ENCODE data around the gene PRICKLE2.

PRICKLE2 gene

GRCh38 chr3:64055076-64055475 is 170.2 kb downstream of the PRICKLE2 start:
- no peaks in the 10 kb centered on the region for H3K9me2 ChIP-seq (replicated peaks; ENCODE audit: control insufficient read depth, low read length)
- H3K27ac ChIP-seq (ENCODE audit: low read depth, low read length), result no peak overlapping the region
- no peak overlapping the region for H3K4me2 ChIP-seq (ENCODE audit: low read length)
- H3K79me2 ChIP-seq (ENCODE audit: control insufficient read depth, low read length), result no peaks in the 10 kb centered on the region
- no peaks in the 10 kb centered on the region for H3K27me3 ChIP-seq (ENCODE audit: control insufficient read depth, low read length)
- H3K4me3 ChIP-seq (ENCODE audit: low read length), result no peak overlapping the region
- no peaks in the 10 kb centered on the region for H3F3A ChIP-seq (ENCODE audit: control insufficient read depth, insufficient read depth)
- no peaks in the 10 kb centered on the region for H4K20me1 ChIP-seq (ENCODE audit: control insufficient read depth, insufficient read depth, low read depth, low read length)
- no peaks in the 10 kb centered on the region for H3K9me3 ChIP-seq (ENCODE audit: control insufficient read depth, insufficient read depth, low read length)
- no peaks in the 10 kb centered on the region; the same call in 1 of the 2 replicates for H3K4me1 ChIP-seq (ENCODE audit: control insufficient read depth, low read length)
- H3K36me3 ChIP-seq (ENCODE audit: control insufficient read depth, low read length), result no peaks in the 10 kb centered on the region
- TF ChIP-seq CTCF (IDR thresholded peaks at IDR 0.05; ENCODE audit: low read depth, low read length, poor library complexity, severe bottlenecking), result no peak
- no peak for TF ChIP-seq EZH2phosphoT487 (IDR thresholded peaks at IDR 0.05; ENCODE audit: borderline replicate concordance, low read length)

DNA sequence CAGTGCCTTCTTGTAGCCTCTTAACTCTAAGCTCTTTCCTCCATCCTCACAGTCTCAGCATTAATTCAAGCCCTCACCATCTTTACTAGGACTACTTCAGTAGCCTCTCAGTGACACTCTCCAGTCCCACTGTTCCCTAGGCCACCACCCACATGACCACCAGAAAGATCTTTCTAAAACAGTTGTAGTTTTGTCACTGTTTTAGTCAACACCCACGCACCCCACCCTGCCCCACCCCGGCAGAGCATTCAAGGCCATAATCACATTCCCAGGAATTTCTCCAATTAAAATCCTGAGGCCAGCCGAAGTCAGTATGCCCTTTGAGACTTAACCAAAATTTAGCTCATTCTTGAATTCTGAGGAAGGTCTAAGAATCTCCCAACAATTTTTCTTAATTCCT is 170.8 kb downstream of the PRICKLE2 start:
- H4K20me1 ChIP-seq (ENCODE audit: control insufficient read depth, insufficient read depth, low read depth, low read length), result no peaks in the 10 kb centered on the region
- no peaks in the 10 kb centered on the region for H3K9me3 ChIP-seq (ENCODE audit: control insufficient read depth, insufficient read depth, low read length)
- no peaks in the 10 kb centered on the region for H3K9me2 ChIP-seq (replicated peaks; ENCODE audit: control insufficient read depth, low read length)
- H3K79me2 ChIP-seq (ENCODE audit: control insufficient read depth, low read length), result no peaks in the 10 kb centered on the region
- no peak overlapping the region for H3K4me3 ChIP-seq (ENCODE audit: low read length)
- H3K27ac ChIP-seq (ENCODE audit: low read depth, low read length), result no peak overlapping the region
- H3F3A ChIP-seq (ENCODE audit: control insufficient read depth, insufficient read depth), result no peaks in the 10 kb centered on the region
- H3K4me1 ChIP-seq (ENCODE audit: control insufficient read depth, low read length), result no peaks in the 10 kb centered on the region; the same call in 1 of the 2 replicates
- H3K36me3 ChIP-seq (ENCODE audit: control insufficient read depth, low read length), result no peaks in the 10 kb centered on the region
- no peak overlapping the region for H3K4me2 ChIP-seq (ENCODE audit: low read length)
- TF ChIP-seq EZH2phosphoT487 (IDR thresholded peaks at IDR 0.05; ENCODE audit: borderline replicate concordance, low read length) (no peak), CTCF (IDR thresholded peaks at IDR 0.05; ENCODE audit: low read depth, low read length, poor library complexity, severe bottlenecking) (no peak)
- no peaks in the 10 kb centered on the region for H3K27me3 ChIP-seq (ENCODE audit: control insufficient read depth, low read length)

GRCh38 chr3:64053581-64053980 is 171.7 kb downstream of the PRICKLE2 start:
- H3K27me3 ChIP-seq (ENCODE audit: control insufficient read depth, low read length), result no peaks in the 10 kb centered on the region
- no peak overlapping the region for H3K27ac ChIP-seq (ENCODE audit: low read depth, low read length)
- no peak overlapping the region for H3K4me2 ChIP-seq (ENCODE audit: low read length)
- H3K79me2 ChIP-seq (ENCODE audit: control insufficient read depth, low read length), result no peaks in the 10 kb centered on the region
- no peaks in the 10 kb centered on the region for H3K9me2 ChIP-seq (replicated peaks; ENCODE audit: control insufficient read depth, low read length)
- no peak overlapping the region for H3K4me3 ChIP-seq (ENCODE audit: low read length)
- peaks cover 5% of the 10 kb centered on the region for H3K4me1 ChIP-seq (ENCODE audit: control insufficient read depth, low read length)
- H4K20me1 ChIP-seq (ENCODE audit: control insufficient read depth, insufficient read depth, low read depth, low read length), result no peaks in the 10 kb centered on the region
- TF ChIP-seq EZH2phosphoT487 (IDR thresholded peaks at IDR 0.05; ENCODE audit: borderline replicate concordance, low read length), result no peak
- no peak for TF ChIP-seq CTCF (IDR thresholded peaks at IDR 0.05; ENCODE audit: low read depth, low read length, poor library complexity, severe bottlenecking)
- H3K36me3 ChIP-seq (ENCODE audit: control insufficient read depth, low read length), result no peaks in the 10 kb centered on the region
- no peaks in the 10 kb centered on the region for H3K9me3 ChIP-seq (ENCODE audit: control insufficient read depth, insufficient read depth, low read length)
- H3F3A ChIP-seq (ENCODE audit: control insufficient read depth, insufficient read depth), result no peaks in the 10 kb centered on the region

- Histone ChIP-seq H3K4me3 (ENCODE audit: low read length) (no peak overlapping the region), H3K79me2 (ENCODE audit: control insufficient read depth, low read length) (no peaks in the 10 kb centered on the region), H3K9me3 (ENCODE audit: control insufficient read depth, insufficient read depth, low read length) (no peaks in the 10 kb centered on the region), H3K4me2 (ENCODE audit: low read length) (no peak overlapping the region), H3F3A (ENCODE audit: control insufficient read depth, insufficient read depth) (no peaks in the 10 kb centered on the region), H3K27ac (ENCODE audit: low read depth, low read length) (no peak overlapping the region), H3K36me3 (ENCODE audit: control insufficient read depth, low read length) (no peaks in the 10 kb centered on the region), H3K27me3 (ENCODE audit: control insufficient read depth, low read length) (no peaks in the 10 kb centered on the region), H4K20me1 (ENCODE audit: control insufficient read depth, insufficient read depth, low read depth, low read length) (no peaks in the 10 kb centered on the region), H3K9me2 (replicated peaks; ENCODE audit: control insufficient read depth, low read length) (no peaks in the 10 kb centered on the region), H3K4me1 (ENCODE audit: control insufficient read depth, low read length) (peaks cover 9% of the 10 kb centered on the region)
- TF ChIP-seq CTCF (IDR thresholded peaks at IDR 0.05; ENCODE audit: low read depth, low read length, poor library complexity, severe bottlenecking) (no peak), EZH2phosphoT487 (IDR thresholded peaks at IDR 0.05; ENCODE audit: borderline replicate concordance, low read length) (no peak)
Measured at GRCh38 chr3:64053117-64053516, 172.1 kb downstream of the PRICKLE2 start.

Data from DOHH2 (cell line).